GM18907 (cell line): Measurements from ENCODE around the gene VPS25.
"Not testable (repeated sequence)": the region's sequence is repeated elsewhere in the genome, so short reads cannot be mapped to it uniquely, and the experiment has no call there.

Source experiments
- ATAC-seq: cut with Tn5 transposase; IDR thresholded peaks from one replicate; pipeline ENCODE4 v1.9.1; 2021; ENCODE audit warnings: mild to moderate bottlenecking, moderate library complexity; ENCODE audit not compliant: unreplicated experiment

The VPS25 gene

GRCh38 chr17:42768006-42768405 is 5.2 kb upstream of the VPS25 start:
- not testable (repeated sequence) for ATAC-seq

- not testable (repeated sequence) for ATAC-seq
These were observed 3.3 kb upstream of the VPS25 start for GRCh38 chr17:42769964-42770363.

- ATAC-seq = no peak
These were observed 332 bp upstream of the VPS25 start for GRCh38 chr17:42772945-42773289.

- ATAC-seq = no peak
These were observed 957 bp downstream of the VPS25 start for GRCh38 chr17:42774066-42774745.

- no peak for ATAC-seq
These were observed 2.4 kb downstream of the VPS25 start for GRCh38 chr17:42775534-42776098.

- no peak for ATAC-seq
These were observed 5.3 kb downstream of the VPS25 start for GRCh38 chr17:42778570-42778969.

- no peak for ATAC-seq
These were observed 6.2 kb downstream of the VPS25 start for GRCh38 chr17:42779304-42779935.

- ATAC-seq = no peak
These were observed 6.9 kb downstream of the VPS25 start, which contains the start of gene WNK4 for GRCh38 chr17:42779936-42780850. Gene WNK4, plus strand, starts transcription at chr17:42780610. Its CDS starts 89 bp downstream, at chr17:42780699.

GRCh38 chr17:42780851-42781638 is 7.8 kb downstream of the VPS25 start:
- ATAC-seq = no peak

GRCh38 chr17:42781639-42782165 is 8.5 kb downstream of the VPS25 start:
- no peak for ATAC-seq

- no peak for ATAC-seq
These were observed 9.2 kb downstream of the VPS25 start for GRCh38 chr17:42782166-42783061.

- no peak for ATAC-seq
These were observed 10.0 kb downstream of the VPS25 start for GRCh38 chr17:42783062-42783790.

GRCh38 chr17:42783791-42784138 is 10.5 kb downstream of the VPS25 start:
- ATAC-seq = no peak

GRCh38 chr17:42784409-42784808 is 11.2 kb downstream of the VPS25 start:
- ATAC-seq = no peak

- no peak for ATAC-seq
These were observed 11.8 kb downstream of the VPS25 start for GRCh38 chr17:42784811-42785592.

- ATAC-seq = no peak
These were observed 14.0 kb downstream of the VPS25 start for GRCh38 chr17:42787266-42787665.

GRCh38 chr17:42791948-42792347 is 18.7 kb downstream of the VPS25 start:
- ATAC-seq = no peak

- no peak for ATAC-seq
These were observed 19.3 kb downstream of the VPS25 start for GRCh38 chr17:42792545-42792944.
